Sigmoid colon (tissue), 7 donors: Measurements from ENCODE around the gene ATF6B. TPM values are rescaled to one million over a fixed set of nuclear protein-coding genes. Genes with fewer than 3 reads are reported as not detected.

ENCODE experiments used
- DNase-seq: peaks from one replicate; pipeline ENCODE4 v3.0.0-alpha.2; 2019
- H3K27ac ChIP-seq, 4 donors: fragments of 200-600 bp; sonication (generic); one replicate each; pipeline ENCODE4 v1.5.1; 2016 to 2019; ENCODE audit warnings: mild to moderate bottlenecking in 1 of 4
- H3K27me3 ChIP-seq, 3 donors: fragments of 200-600 bp; sonication (generic); one replicate each; pipeline ENCODE4 v1.5.1; 2019; ENCODE audit warnings: mild to moderate bottlenecking in 1 of 3
- H3K36me3 ChIP-seq, 4 donors: fragments of 200-600 bp; sonication (generic); one replicate each; pipeline ENCODE4 v1.5.1; 2016 to 2019
- H3K4me1 ChIP-seq, 4 donors: fragments of 200-600 bp; sonication (generic); one replicate each; pipeline ENCODE4 v1.5.1; 2017 to 2019
- H3K4me3 ChIP-seq, 4 donors: fragments of 200-600 bp; sonication (generic); one replicate each; pipeline ENCODE4 v1.5.1; 2017 to 2019; ENCODE audit warnings: mild to moderate bottlenecking in 2 of 4, moderate library complexity in 1 of 4
- H3K9me3 ChIP-seq, 4 donors: fragments of 200-600 bp in 3 of 4; sonication (generic) in 3 of 4; one replicate each; pipeline versions ENCODE4 v1.5.1 to v1.6.1; 2013 to 2019
- CTCF ChIP-seq, 4 experiments: fragments of 450-650 bp in 3 of 4; fragments of 200-600 bp in 1 of 4; IDR thresholded peaks; one replicate each; pipeline ENCODE4 v1.5.1; 2016 to 2019; ENCODE audit warnings: antibody characterized with exemption in 4 of 4, mild to moderate bottlenecking in 3 of 4, moderate library complexity in 2 of 4
- EP300 ChIP-seq, 4 donors: sonication (generic); formaldehyde crosslinking; IDR thresholded peaks; one replicate each; pipeline ENCODE4 v1.6.1; 2017; ENCODE audit warnings: antibody characterized with exemption in 4 of 4
- POLR2A ChIP-seq, 2 donors: fragments of 450-650 bp; IDR thresholded peaks; one replicate each; pipeline ENCODE4 v1.6.1; 2016; ENCODE audit warnings: antibody characterized with exemption in 2 of 2, mild to moderate bottlenecking in 2 of 2, moderate library complexity in 2 of 2
- POLR2AphosphoS5 ChIP-seq, 4 donors: sonication (generic); formaldehyde crosslinking; IDR thresholded peaks; one replicate each; pipeline ENCODE4 v1.6.1; 2017; ENCODE audit warnings: antibody characterized with exemption in 4 of 4
- WGBS, 2 donors: extraction: QIAGEN DNeasy Blood & Tissue Kit; methylation state at CpG; one replicate each; pipeline ENCODE4 v1.1.7; 2013; 5-methylcytosine and 5-hydroxymethylcytosine counted together
- intact Hi-C: fragments of 100-400 bp; cut with DNase I; formaldehyde crosslinking; loops from one replicate; pipeline ENCODE4 v1.15.1; 2023
- polyA plus RNA-seq, 3 donors: library from polyadenylated mRNA; stranded (reverse); fragments of 200-250 nt; gene quantifications; one replicate each; pipeline ENCODE4 v1.2.3, GENCODE V29; 2013
- total RNA-seq, 4 donors: library from RNA; depleted of rRNA; stranded (reverse); fragments of >200 nt; gene quantifications; one replicate each; pipeline ENCODE4 v1.1.0, GENCODE V29; 2016
- donor health status: healthy with polysubstance abuse.
- donor health status: Bipolar disorder and iron deficiency.
- donor health status: healthy.

The ATF6B gene
- total and polyA plus RNA-seq, 7 donors: 10.9 to 93.6 (median 24.6) TPM

- Histone ChIP-seq H3K9me3 (no peaks in the 10 kb centered on the region), H3K27ac (peak overlapping the region; percentile 28 to 62 (median 46)), H3K36me3 (peaks cover 0 to 23% (median 0%) of the 10 kb centered on the region in 4 donors), H3K27me3 (no peaks in the 10 kb centered on the region), H3K4me3 (no peak overlapping the region), H3K4me1 (no peaks in the 10 kb centered on the region)
- intact Hi-C loops: no loop called here
- TF ChIP-seq POLR2A (IDR thresholded peaks at IDR 0.05) (no peak), EP300 (IDR thresholded peaks at IDR 0.05) (no peak)
- DNase-seq: no peak
- WGBS, 2 donors: 82 to 87% methylated on average over 3 of the region's 3 CpGs
Observed at GRCh38 chr6:32075781-32076180, 52.3 kb downstream of the ATF6B start.

GRCh38 chr6:32074996-32075532, 53.0 kb downstream of the ATF6B start:
- Histone ChIP-seq H3K4me1 (no peaks in the 10 kb centered on the region), H3K27me3 (no peaks in the 10 kb centered on the region), H3K36me3 (peaks cover 0 to 23% (median 0%) of the 10 kb centered on the region in 4 donors), H3K4me3 (no peak overlapping the region), H3K27ac (peak overlapping the region in 1 of 4 donors; percentile 40), H3K9me3 (no peaks in the 10 kb centered on the region)
- no peak for TF ChIP-seq EP300 (IDR thresholded peaks at IDR 0.05)
- no peak for TF ChIP-seq POLR2AphosphoS5 (IDR thresholded peaks at IDR 0.05)
- no peak for TF ChIP-seq POLR2A (IDR thresholded peaks at IDR 0.05)
- TF ChIP-seq CTCF (IDR thresholded peaks at IDR 0.05): no peak
- no peak for DNase-seq
- intact Hi-C loops: no loop called here
- WGBS, 2 donors: 88 to 90% methylated on average over 8 of the region's 8 CpGs

DNA sequence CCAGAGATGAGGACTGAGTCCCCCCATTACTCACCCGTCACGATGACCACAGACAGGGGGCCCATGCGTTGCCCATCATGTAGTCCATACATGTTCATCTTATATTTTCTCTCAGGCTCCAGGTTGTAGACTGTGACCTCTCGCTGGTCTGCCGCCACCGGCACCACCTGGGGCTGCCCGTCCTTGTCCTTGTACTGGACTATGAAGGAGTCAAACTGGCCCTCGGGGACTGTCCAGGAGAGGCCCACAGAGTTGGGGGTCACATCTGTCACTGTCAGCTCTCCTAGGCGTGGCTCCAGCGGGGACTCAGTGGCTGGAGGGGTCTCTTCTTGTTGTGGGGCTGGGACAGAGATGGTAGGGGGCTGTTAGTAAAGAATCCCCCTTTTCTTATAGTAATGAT, 54.4 kb downstream of the ATF6B start:
- intact Hi-C loops: no loop called here
- Histone ChIP-seq H3K27me3 (no peaks in the 10 kb centered on the region), H3K9me3 (no peaks in the 10 kb centered on the region), H3K27ac (peak overlapping the region in 1 of 4 donors; percentile 5), H3K4me1 (no peaks in the 10 kb centered on the region), H3K4me3 (no peak overlapping the region), H3K36me3 (peaks cover 0 to 27% (median 0%) of the 10 kb centered on the region in 4 donors)
- no peak for DNase-seq
- no peak for TF ChIP-seq CTCF (IDR thresholded peaks at IDR 0.05)
- no peak for TF ChIP-seq POLR2A (IDR thresholded peaks at IDR 0.05)
- TF ChIP-seq EP300 (IDR thresholded peaks at IDR 0.05): no peak
- no peak for TF ChIP-seq POLR2AphosphoS5 (IDR thresholded peaks at IDR 0.05)
- WGBS, 2 donors: 91 to 95% methylated on average over 10 of the region's 10 CpGs

GRCh38 chr6:32073101-32073500, 54.9 kb downstream of the ATF6B start:
- Histone ChIP-seq H3K9me3 (no peaks in the 10 kb centered on the region), H3K36me3 (peaks cover 0 to 28% (median 0%) of the 10 kb centered on the region in 4 donors), H3K27me3 (no peaks in the 10 kb centered on the region), H3K27ac (peak overlapping the region in 1 of 4 donors; percentile 5), H3K4me3 (no peak overlapping the region), H3K4me1 (no peaks in the 10 kb centered on the region)
- DNase-seq: no peak
- TF ChIP-seq POLR2AphosphoS5 (IDR thresholded peaks at IDR 0.05): no peak
- no peak for TF ChIP-seq EP300 (IDR thresholded peaks at IDR 0.05)
- no peak for TF ChIP-seq POLR2A (IDR thresholded peaks at IDR 0.05)
- no peak for TF ChIP-seq CTCF (IDR thresholded peaks at IDR 0.05)
- 70 to 74% methylated on average over 3 of the region's 3 CpGs for WGBS, 2 donors
- intact Hi-C loops: no loop called here

GRCh38 chr6:32070814-32071543, 57.1 kb downstream of the ATF6B start:
- peak; percentile 89 for DNase-seq
- 82 to 89% methylated on average over 16 of the region's 16 CpGs for WGBS, 2 donors
- Histone ChIP-seq H3K36me3 (peaks cover 0 to 28% (median 0%) of the 10 kb centered on the region in 4 donors), H3K4me1 (no peaks in the 10 kb centered on the region), H3K27ac (peak overlapping the region; percentile 40 to 75 (median 61)), H3K4me3 (no peak overlapping the region), H3K27me3 (no peaks in the 10 kb centered on the region), H3K9me3 (no peaks in the 10 kb centered on the region)
- no peak for TF ChIP-seq EP300 (IDR thresholded peaks at IDR 0.05)
- no peak for TF ChIP-seq POLR2AphosphoS5 (IDR thresholded peaks at IDR 0.05)
- TF ChIP-seq CTCF (IDR thresholded peaks at IDR 0.05): no peak
- TF ChIP-seq POLR2A (IDR thresholded peaks at IDR 0.05): no peak
- intact Hi-C loops: no loop called here
